Activated CD4-positive, alpha-beta T cell treated with anti-CD3 and anti-CD28 coated beads, Interleukin-2, amount 50 U/mL, for 16 hours (primary cell): ENCODE data around the gene SARDH.

Source experiments
- DNase-seq: peaks from one replicate; pipeline ENCODE4 v3.0.0-alpha.2; 2020

SARDH gene

DNA sequence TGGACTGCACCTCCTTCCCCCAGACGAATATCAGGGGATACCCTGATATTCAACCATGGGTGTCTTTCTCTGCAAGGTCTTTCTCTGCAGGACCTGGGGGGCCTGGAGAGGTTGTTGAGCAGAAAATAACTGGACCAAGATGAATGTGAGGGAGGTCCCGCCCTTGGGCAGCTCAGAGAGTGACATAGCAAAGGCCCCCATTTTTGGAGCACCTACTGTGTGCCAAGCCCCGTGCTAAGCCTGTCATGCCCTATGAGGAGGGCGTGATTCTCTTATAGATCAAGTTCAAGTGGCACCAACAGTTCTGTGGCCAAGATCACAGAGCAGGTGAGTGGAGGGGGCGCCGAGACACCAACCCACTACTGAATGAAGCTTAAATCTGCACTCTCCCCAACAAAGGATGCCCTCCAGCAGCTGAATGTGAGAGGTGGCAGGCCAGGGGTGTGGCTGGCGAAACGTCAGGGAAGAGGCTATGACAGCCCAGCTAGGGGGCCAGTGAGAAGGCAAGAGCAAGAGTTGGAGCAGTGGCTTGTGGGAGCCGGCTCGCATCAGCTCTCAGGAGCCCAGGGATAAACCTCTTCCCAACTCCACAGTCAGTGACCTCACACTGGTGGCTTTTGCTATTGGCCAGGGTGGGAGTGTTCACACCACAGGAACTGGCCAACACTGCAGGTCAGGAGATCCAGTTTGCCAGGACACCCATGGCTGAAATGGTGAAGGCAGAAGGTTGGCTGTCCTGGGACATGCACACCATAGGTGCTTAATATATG lies 5.3 kb downstream of the SARDH start:
- DNase-seq = no peak

DNA sequence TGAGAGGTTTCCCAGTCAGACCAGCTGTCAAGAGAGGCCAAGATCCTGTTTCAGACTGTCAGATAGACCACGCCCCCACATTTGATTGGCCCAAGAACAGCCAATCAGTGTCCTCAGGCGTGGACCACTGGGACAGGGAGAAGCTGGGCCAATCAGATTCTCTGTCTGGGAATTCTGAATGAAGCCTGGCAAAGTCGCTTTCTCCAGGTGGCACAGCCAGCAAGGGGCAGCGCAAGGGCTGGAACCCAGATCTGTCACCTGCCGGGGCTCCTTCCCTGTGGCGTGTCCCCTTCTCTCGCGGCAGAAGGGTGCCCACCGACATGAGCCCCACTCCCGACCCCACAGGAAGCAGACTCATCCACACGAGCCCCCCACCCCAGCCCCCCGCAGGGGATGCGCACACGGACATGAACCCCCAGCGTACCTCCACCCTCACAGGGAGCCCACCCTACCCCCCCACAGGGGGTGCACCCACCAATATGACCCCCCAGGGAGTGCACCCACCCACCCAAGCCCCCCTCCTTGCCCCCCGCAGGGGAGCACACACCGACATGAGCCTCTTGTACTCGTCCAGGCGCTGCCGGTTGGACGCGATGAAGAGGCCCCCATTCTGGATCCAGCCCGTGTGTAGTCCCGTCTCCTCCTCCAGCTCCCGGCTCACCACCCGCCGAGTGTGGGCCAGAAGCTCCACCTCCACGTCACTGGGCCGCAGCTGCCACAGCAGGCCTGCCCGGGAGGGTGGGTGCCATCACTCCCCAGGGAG lies 6.1 kb downstream of the SARDH start:
- DNase-seq = no peak

DNA sequence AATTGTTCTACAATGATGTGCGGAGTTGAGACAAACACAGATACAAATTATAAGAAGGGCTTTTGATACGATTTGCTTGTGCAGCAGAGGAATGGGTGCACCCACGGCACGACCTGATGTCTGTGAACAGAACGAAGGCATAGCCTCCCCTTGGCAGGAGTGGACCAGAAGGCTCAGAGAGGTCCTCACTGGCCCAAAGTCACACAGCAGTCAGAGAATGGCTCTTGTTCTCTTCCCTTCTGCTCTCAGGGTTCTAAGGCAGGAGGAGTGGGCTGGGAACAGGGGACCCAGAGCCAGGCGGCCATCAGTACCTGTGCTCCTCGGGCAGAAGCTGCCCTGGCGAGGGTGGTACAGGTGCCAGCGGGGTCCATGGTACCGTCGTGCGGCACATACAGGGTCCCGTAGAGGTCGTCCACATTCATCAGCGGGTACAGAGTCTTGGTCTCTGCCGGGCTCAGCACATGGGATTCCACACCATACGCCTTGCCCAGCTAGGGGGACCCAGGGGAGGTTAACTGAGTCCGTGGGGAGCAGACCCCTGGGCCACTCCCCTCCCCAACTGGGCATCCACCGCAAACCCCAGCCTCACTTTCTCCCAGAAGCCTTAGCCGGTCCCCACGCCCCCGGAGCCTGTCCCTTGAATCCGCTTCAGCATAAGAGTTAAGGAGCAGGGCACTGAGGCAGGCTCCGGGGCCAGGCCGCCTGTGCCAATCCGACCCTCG lies 7.0 kb downstream of the SARDH start:
- no peak for DNase-seq

DNA sequence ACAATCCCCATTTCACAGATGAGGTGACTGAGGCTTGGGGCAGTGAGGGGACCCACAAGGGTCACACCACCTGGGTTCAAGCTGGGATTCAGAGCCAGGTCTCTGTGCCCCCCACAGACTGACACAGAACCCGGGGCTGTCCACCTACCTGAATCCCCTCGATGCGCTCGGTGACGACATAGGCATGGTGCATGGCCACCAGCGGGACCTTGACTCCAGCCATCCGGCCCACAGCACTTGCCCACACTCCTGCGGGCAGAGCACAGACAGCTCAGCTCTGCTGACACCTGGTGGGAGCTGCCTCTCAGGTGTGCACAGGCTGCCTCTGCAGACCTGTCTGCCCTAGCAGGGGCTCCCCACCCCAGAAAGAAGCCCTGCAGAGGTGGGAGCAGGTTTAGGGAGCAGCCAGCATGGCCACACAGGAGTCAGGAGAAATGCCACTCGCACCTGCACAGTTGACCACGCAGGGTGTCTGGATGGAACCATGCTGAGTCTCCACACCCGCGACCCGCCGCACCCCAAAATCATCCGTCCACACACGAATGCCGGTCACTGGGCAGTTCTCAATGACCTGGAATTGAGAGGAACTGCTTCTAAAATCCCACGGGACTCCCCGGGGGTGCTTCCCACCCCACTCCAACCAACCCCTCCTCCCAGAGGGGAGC lies 8.4 kb downstream of the SARDH start:
- no peak for DNase-seq

DNA sequence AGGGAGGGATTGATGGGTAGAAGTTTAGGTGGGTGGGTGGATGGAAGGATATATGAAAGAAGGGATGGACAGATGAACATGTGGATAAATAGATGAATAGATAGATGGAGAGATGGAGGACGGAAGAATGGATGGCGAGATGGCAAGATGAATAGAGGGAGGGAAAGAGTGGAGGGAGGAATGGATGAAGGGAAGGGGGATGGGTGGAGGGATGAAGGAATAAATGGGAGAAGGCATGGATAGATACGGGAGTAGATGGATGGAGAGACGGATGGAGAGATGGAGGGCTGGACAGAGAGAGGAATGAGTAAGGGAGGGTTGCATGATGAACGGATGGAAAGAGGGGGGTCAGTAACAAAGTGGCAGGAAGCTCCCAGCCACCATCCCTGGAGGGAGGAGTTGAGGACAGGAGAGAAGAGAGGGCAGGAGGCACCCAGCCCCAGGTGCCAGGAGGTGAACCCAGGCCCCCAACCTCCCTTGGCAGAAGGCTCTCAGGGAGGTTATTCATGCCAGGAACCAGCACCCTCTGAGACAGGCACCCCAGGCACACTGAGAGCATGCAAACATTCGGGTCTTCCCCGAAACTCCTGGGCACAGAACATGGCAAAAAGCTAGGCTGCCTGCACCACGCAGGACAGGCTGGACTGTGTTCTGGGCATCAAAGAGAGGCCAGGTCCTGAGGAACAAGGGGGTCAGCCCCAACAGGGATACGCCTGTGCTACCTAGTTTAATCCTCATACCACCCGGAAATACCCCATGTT lies 9.1 kb downstream of the SARDH start:
- DNase-seq = no peak

DNA sequence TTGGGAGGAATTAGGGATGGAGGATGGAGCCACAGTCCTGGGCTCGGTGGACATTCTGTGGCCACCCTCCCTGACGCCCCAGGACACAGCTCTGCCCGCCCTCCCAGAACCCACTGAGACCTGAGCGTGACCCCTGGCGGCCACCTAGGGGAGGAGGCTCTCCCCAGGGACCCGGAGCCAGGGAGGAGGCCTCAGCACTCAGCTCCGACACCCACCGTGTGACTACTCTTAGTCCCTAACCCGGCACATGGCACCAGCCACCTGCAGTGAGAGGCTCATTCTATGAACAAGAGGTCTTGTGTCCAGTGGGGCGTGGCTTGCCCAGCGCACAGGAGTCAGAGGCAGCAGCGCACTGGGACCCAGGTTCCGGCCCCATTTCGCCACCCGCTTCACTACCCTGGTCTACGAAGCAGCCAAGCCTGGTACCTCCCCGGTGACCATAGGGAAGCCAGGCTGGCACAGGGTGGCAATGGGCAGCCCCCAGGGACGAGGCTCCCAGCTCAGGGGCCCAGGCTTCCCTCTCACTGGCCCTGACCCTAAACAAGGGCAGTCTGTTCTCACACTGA lies 10.2 kb downstream of the SARDH start:
- DNase-seq = no peak

DNA sequence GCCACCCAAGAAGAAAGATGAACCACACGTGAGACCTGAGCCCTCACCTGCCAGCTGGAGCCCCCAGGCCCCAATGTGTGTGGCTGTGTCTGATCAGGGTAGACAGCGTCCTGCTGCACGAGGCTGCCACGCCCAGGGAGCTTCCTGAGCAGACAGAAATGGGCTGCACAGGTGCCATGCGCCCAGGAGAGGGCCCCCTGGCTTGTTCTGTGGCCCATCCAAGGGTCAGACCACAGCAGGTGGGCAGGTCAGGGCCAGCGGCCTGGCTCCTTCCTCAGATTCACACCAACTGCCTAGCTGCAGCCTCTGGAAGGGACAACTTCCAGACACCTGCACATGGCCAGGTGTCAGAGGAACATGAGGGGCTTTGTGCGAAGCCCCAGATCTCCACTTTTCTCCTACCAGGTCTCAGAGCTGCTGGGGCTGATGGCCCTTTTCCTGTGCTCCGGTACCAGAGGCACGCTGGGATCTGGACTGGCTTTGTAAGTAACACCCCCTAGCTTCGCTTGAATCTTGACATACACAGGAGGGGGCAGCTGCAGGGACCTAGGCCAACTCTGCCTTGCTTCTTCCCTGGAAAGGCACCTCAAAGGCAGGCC lies 10.8 kb downstream of the SARDH start:
- DNase-seq = no peak

DNA sequence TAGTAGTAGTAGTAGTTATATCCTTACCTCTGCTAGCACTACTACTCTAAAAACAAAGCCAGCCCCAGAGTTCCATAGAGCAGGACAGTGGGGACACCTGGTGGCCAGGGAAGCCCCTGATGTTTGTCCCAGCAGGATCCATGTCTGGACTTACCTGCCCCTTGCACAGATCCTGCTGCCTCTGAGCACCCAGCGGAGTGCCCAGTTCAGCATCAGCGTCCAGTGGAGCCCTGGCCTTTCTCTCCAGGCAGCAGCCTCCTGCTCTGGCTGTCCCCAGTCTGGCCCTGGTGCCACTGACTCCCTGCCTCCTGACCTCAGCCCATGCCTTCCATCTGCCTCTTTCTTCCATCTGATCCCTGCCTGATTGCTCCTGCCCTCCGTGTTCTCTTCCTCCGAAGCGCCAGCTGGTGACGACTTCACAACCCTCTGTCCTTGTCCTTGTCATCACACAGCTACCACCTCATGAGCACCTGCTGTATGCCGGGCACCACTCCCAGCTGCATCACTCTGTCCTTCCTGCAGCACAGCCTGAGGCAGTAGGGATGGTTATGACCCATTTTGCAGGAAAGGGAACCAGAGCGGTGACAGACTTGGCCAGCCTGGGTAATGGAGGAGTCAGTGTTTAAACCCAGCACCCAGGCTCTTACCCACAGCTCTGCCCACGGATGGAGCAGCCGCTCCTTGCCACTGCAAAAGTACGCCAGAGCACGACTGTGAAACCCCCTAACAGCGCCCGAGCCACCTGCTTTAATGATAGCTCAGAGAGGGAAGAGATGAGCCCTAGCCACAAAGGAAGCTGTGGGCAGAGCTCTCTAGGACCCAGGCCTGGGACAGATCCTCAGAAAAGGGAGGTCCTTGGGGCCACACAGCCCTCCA lies 11.5 kb downstream of the SARDH start:
- peak; percentile 32 for DNase-seq

DNA sequence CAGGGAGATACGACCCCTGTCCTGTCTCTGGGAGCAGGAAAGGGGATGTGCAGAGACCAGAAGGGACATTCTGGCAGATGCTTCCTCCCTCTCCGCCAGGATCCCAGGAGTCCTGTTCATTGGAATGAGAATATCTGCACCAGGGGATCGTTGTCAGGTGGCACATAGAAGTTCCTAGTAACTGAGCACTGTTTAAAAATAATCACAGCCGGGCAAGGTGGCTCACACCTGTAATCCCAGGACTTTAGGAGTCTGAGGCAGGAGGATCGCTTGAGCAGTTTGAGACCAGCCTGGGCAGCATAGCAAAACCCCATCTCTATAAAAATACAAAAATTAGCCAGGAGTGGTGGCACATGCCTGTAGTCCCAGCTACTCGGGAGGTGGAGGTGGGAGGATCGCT lies 12.3 kb downstream of the SARDH start:
- DNase-seq = no peak

DNA sequence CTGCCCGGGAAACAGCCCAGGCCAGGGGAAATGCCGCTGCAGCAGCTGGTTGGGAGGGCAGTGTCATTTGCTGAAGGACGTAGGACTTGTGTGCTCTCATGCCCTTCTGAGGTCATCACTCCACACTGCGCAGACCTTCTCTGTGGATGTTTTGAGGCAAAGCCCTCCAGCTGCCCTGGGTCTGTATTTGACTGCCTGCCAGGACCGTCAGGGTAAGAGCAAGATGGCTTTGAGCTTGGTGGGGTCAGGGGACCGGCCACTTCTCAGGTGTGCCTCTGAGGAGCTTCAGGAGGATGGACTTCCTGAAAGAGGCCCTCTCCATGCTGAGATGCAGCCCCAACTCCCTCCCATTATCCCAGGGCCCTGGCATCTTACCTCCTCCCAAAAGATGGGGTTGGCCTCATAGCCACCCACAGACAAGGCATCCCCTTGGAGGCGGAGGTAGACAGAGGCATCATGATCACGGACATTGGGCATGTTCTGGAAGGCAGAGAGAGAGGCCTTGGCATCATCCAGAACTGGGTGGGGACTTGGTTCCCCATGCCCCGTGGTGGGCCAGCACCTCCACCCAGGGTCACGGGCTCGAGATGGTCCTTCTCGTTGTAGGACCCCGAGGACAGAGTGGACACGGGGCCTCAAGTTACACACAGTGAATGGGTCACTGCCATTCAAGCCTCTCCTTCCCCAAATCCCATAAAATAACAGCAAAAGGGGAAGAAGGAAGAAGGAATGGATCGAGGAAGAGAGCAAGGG lies 19.4 kb downstream of the SARDH start:
- no peak for DNase-seq

DNA sequence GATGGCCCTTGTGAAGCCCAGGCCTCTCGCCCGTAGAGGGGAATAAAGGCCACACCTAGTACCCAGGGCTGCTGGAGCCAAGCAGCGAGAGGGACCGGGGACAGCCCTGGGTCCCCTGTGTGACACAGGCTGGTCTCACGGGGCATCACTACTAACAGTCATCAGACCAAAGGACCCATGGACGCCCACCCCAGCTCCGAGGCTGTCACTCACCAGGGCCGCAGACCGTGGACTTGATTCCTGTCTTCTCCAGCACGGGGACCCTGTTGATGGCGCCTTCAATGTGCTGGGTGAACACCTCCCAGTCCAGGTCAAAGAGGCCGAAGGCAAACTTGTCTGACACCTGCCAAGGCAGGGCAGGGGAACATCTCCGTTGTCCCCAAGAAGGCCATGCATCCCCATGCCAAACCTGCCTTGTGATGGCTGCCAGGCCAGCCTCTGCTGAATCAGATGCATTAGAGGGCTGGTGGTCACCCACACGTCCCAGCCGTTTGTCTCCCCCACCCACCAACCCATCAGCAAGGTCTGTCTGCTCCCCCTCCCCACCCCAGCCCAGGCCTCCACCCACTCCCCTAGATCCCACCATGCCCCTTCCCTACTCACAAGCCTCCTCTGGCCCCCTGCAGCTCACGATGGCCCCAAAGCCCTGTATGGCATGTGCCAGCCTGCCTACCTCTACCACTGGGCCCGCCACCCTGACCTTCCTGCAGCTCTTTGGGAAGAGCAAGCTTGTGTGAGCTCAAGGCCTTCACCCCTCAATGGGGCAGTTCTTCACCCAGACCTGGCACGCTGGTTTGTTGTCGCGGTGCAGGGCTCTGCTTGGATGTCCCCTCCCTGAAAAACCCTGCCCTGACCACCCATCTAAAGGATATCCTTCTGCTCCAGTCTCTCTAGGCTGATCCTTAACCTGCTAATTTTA lies 20.8 kb downstream of the SARDH start:
- no peak for DNase-seq

DNA sequence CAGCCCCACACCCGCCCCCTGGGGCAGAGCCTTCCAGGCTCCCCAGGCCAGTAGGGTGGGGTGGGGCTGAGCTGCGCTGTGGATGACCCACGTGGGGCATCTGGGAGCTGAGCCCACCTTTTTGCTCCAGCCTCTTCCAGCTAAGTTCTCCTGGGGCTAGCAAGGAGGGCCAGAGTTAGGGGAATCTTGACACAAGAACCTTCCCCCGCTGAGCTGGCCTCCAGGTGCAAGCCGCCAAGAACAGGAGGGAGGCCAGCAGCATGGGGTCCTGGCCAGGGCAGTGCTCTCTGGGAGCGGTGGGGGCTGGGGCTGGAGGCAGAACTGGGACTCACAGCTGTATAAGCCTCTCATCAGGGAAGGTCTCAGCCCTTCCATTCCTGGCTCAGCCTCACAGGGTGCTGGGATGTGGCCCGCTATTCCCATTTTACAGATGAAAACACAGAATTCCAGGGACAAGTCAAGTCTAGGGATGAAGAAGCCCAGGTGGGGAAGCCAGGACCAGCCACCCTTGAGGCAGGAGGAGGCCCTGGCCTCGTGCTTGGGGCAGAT lies 21.5 kb downstream of the SARDH start:
- no peak for DNase-seq

DNA sequence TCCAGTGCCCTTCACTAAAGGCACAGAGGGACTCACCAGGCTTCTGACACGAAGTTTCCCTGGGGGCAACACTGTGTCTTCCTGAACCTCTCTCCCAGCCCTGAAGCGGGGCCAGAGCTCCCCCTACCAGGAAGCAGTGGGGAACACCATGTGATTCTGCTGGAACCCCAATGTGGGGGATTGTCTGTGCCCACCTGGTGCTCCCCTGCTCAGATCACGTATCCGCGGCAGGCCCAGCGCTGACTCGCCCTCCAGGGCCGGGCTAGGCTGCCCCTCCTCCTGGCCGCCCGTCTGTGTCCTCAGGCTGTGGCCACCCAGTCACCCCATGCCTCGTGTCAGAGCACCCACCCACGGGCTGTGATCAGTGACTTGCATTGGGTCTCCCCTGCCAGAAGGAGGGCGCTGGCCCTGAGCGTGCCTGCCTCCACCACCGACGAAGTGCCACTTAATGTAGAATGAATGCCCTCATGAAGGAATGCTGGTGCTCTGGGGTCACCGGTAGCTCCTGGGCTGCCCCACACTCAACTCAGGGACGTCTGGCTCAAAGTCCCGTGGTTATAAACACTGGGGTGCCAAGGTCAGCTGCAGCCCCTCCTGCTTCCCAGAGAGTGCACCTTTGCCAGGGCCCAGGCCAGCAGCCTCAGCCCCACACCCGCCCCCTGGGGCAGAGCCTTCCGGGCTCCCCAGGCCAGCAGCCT lies 22.1 kb downstream of the SARDH start:
- no peak for DNase-seq

DNA sequence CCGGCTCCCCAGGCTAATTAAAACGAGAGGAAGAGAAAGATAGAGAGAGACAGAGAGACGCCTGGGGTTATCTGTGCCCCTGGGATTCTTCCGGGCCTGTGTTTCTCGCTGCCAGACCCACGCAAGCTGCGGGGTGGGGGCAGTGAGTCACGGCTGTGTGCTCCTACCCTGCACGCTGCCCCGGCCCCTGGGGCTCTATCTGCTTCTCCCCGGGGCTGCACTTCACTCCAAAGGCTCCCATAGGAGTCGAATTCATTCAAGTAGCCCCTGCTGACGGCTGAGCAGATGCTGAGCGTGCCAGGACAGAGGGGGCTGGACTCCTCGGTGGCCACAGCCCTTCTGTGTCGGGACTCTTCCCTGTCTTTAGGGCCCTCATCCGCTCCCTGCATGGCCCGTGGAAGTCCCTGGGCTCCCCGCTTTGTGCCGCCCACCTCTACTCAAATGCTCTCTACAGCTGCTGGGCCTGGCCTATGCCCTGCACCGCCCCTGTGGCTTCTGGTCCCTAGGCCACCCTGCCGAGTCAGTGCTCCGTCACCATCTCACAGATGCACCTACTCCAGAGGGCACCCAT lies 22.8 kb downstream of the SARDH start:
- DNase-seq = no peak

DNA sequence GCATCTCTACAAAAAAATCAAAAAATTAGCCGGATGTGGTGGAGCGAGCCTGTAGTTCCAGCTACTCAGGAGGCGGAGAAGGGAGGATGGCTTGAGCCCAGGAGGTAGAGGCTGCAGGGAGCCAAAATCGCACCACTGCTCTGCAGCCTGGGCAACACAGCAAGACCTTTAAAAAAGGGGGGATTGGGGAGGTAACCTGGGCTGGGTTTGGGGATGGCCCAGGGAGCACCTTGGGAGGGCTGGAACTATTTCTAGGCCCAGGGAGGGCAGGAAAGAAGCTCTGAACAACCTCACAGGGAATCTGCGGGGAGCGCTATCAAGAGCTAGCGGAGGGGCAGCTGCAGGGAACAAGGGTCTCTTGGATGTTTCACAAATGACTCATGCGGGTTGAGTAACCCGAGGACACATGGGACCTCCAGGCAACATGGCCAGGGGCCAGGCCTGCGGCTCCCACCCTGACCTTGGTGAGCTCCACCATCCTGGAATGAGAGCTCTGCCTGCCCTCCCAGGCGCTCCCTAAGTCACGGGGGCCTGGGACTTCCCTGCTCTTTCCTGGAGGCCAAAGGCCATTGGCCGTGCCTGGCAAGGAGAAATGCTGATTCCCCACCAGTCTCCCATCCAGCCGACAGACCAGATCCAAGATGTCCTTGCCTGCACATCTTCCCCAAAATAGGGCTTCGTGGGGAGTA lies 23.4 kb downstream of the SARDH start:
- no peak for DNase-seq

DNA sequence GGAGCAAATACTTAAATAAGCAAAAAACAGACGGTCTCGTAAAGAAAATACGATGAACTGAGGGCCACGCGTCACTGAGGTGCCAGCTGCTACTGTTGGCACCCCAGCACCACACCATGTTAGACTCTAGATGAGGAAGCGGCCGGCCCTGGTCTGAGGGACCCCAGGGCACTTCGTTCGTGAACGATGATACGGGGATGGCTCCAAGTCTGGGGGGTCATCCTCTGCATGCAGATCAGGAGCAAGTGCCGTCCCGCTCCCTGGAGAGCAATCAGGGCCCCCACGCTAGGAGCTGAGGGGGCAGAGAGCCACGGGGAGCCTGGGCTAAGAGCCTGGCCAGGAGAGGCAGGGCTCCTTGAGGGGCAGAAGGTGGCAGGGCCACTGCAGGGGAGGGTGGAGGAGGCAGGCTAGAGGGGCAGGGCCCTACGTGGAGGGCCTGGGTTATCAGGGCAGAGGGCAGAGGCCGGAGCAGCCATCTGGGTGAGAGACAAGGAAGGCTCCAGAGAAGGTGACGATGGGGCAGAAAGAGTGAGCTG lies 24.1 kb downstream of the SARDH start:
- no peak for DNase-seq
